ENCODE measurements around the gene SLC30A3.
"Not testable (repeated sequence)": the region's sequence is repeated elsewhere in the genome, so short reads cannot be mapped to it uniquely, and the experiment has no call there.

The SLC30A3 gene, protein sequence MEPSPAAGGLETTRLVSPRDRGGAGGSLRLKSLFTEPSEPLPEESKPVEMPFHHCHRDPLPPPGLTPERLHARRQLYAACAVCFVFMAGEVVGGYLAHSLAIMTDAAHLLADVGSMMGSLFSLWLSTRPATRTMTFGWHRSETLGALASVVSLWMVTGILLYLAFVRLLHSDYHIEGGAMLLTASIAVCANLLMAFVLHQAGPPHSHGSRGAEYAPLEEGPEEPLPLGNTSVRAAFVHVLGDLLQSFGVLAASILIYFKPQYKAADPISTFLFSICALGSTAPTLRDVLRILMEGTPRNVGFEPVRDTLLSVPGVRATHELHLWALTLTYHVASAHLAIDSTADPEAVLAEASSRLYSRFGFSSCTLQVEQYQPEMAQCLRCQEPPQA

DNA sequence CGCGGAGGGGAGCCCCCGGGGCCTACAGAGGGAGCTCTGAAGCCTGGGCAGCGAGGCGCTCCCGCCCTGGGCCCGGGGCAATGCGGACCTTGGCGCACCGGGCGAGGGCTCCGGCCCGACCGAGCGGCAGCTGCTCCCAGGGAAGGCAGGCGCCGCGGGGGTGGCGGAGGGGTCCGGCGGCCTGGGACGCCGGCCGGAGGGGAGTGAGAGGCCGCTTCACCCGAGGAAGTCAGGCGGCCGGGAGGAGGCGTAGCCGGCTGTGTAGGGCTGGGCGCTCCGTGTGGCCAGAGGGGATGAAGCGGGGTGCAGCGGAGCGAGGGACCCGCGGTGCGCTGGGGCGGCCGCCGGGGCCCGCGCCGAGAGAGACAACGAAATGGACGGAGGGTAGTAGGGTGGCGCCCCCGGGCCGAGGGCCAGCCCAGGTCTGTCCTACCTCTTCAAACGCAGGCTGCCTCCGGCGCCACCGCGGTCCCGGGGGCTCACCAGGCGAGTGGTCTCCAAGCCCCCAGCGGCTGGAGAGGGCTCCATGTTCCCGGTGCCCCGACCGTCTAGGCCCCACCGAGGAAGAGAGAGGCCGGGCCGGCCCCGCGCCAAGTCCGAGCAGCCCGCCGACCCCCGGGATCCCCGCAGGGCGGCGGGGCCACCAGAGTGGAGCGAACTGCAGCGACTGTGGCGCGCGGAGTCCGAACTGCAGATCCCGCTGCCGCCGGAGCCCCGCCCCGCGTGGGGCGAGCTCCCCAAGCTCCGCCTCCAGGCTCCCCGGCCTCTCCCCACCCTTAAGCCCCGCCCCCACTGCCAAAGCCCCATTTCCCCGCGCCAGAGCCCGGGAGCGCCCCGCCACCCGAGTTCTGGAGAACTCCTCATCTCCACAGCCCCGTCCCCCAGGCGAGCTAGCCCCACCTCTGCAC, at the start of gene SLC30A3:
TSS of gene SLC30A3 (minus strand) at position 669 of the 908 bp plus-strand sequence. CDS start at position 528, 141 bp downstream.
- peak within 1 kb of the TSS; percentile 79 for H3K27ac Mint-ChIP-seq
- H3K4me1 Mint-ChIP-seq (ENCODE audit: low read depth), result peaks cover 30% of the 10 kb centered on the region
- no peaks in the 10 kb centered on the region for H3K9me3 Mint-ChIP-seq (ENCODE audit: low read depth)
- peaks cover 39% of the 10 kb centered on the region for H3K27me3 Mint-ChIP-seq
- no peaks in the 10 kb centered on the region for H3K36me3 Mint-ChIP-seq
- H3K4me3 Mint-ChIP-seq, result peak within 1 kb of the TSS; percentile 95

DNA sequence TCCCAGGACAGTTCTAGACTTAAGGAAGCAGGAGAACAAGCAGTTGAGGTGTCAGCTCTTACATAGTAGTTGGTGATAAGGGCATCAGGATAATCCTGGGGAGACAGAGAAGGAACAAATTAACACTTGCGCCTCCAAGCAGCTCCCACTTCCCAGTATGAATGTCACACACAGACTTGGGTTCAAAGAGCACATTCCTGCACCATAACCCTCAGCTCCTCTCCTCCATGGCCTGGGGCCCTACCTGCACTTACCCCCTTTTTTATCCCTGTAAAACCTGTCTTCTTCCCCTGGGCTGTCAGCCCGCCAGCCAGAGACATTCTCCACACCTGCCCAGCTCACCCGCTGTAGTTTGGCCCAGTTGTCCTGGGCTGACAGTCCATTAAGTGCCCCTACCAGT, 49.3 kb upstream of the SLC30A3 start:
- Mint-ChIP-seq H3K4me3 (no peak overlapping the region), H3K27me3 (no peaks in the 10 kb centered on the region), H3K4me1 (ENCODE audit: low read depth) (no peaks in the 10 kb centered on the region), H3K9me3 (ENCODE audit: low read depth) (no peaks in the 10 kb centered on the region), H3K36me3 (peaks cover 13% of the 10 kb centered on the region), H3K27ac (no peak overlapping the region)

DNA sequence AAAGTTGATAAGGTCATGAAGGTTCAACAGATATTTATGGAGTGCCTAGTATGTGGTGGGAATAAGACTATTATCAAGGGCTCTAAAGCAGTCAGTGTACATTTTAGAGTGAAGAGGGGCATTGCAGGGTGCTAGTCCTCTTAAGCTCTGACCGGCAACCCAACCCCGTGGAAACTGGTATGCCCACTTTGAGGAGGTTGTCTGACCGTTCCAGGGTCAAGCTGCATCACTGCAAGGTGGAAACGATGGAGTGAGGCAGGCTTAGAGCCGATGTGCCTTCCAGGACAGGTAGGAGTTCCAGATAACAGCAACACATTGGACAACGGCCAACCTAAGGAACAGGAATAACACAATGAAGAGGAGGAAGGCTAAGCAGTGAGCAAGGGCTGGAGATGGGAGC, 46.8 kb upstream of the SLC30A3 start:
- Mint-ChIP-seq H3K36me3 (peaks cover 11% of the 10 kb centered on the region), H3K4me3 (peak overlapping the region; percentile 15), H3K4me1 (ENCODE audit: low read depth) (peaks cover 5% of the 10 kb centered on the region), H3K27ac (no peak overlapping the region), H3K9me3 (ENCODE audit: low read depth) (no peaks in the 10 kb centered on the region), H3K27me3 (peaks cover under 1% of the 10 kb centered on the region)

DNA sequence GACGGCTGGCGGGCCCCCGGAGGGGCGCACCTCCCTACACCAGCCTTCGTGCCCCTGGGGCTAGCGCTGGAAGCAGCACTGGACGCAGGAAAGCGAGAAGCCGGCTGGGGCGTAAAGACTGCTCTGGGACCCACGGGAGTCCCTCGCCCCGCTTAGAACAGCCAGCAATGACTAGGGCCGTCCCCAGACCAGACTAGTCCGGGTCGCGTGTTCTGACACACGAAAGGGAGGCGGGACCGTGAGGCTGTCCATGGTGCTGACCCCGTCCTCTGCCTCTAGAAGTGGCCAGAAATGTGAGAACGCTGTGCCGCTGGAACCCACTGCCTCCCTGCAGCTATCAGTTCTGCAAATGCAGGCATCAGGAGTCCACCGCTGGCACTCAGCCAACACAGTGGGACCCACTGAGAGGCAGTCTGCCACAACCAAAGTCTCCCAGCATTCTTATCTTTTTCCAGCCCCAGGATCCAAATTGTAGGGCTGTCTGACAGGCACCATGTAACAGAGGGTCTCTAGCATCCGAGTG, 45.6 kb upstream of the SLC30A3 start, which contains the start of gene UCN:
TSS of gene UCN (minus strand) at position 87 of the 523 bp plus-strand sequence. CDS start 550 bp downstream, outside the sequence.
- Mint-ChIP-seq H3K27me3 (peaks cover 4% of the 10 kb centered on the region), H3K36me3 (peaks cover 11% of the 10 kb centered on the region), H3K4me1 (ENCODE audit: low read depth) (peaks cover 5% of the 10 kb centered on the region), H3K4me3 (peak within 1 kb of the TSS; percentile 63), H3K27ac (no peak within 1 kb of the TSS), H3K9me3 (ENCODE audit: low read depth) (no peaks in the 10 kb centered on the region)

DNA sequence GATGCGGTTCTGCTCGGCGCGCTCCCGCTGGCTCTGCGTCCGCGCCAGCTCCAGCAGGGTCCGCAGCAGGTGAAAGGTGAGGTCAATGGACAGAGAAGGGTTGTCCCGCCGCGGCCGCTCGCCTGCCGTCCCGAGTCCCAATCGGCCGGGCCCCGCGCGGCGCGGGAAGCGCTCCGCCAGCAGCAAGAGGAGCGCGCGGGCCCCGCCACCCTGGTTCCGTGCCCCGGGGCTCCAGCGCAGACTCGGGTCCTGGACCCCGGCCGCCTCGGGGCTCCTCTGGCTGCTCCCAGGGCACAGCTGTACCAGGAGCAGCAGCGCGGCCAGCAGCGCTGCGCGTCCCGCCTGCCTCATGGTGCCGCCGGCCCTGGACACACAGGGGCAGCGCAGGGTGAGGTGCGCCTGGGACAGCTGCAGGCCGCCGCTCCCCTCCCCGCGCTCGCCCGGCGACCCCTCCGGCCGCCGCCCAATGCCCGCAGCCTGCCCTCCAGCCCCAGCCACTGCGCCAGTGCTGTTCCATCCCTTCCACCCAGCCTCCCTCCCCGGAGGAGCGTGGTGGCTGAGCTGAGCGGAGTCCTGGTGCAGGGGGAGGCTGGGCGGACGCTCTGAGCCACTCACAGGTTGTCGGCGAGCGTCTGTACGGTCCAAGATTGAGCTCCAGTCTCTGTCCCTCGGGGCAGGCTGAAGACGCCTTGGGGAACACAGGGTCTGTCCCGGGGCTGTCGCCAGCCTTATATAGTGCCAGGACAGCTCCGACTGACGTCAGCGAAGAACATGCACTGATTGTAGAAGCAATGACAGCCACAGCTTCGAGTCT, 44.9 kb upstream of the SLC30A3 start:
- peaks cover 11% of the 10 kb centered on the region for H3K36me3 Mint-ChIP-seq
- peak overlapping the region; percentile 63 for H3K4me3 Mint-ChIP-seq
- H3K4me1 Mint-ChIP-seq (ENCODE audit: low read depth), result peaks cover 7% of the 10 kb centered on the region
- H3K27me3 Mint-ChIP-seq, result peaks cover 4% of the 10 kb centered on the region
- no peak overlapping the region for H3K27ac Mint-ChIP-seq
- no peaks in the 10 kb centered on the region for H3K9me3 Mint-ChIP-seq (ENCODE audit: low read depth)

DNA sequence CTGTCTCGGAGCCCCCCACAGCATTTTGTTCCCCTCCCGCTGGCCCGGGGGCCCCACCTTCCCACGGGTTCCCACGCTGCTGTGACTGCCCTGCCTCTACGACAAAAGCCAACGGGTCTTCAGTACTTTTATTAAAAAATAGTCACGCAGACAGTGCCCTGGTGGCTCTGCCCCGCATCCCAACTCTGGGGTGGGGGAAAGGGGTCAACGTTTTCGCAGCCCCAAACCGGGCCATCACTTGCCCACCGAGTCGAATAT, 44.4 kb upstream of the SLC30A3 start:
- Mint-ChIP-seq H3K9me3 (ENCODE audit: low read depth) (no peaks in the 10 kb centered on the region), H3K27me3 (peaks cover 4% of the 10 kb centered on the region), H3K36me3 (peaks cover 10% of the 10 kb centered on the region)

DNA sequence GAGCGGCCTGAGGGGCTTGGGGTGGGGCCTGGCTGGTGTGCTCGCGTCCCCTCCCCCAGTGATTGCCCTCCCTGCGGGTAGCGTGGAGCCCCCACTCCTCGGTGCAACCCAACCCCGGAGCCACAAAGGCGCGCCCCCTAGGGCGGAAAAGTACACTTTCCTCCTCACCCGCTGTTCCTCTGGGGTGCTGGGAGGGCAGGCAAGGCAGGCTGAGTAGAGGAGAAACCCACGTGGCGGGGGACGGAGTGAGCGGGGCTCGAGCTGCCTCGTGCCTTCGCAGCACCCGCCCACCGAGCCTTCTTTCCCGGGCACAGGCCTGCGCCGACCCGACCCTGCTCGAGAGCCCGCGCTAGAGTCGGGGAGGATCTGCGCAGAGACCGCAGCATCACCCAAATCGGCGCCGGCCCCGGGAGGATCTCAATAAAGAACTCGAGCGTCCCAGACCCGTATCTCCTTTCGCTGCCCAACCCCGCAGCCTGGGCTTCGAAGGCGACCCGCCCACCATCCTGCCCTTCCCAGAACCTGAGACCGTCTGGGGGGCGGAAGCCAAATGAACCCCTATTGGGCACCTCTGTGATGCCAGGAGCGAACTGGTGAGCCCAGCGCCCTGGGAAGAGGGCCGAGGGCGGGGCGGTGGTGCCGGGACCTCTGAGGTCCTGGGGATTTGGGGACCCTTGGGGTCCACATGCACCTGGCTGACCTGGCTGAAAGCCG, 43.9 kb upstream of the SLC30A3 start:
- peaks cover 9% of the 10 kb centered on the region for H3K36me3 Mint-ChIP-seq
- H3K4me3 Mint-ChIP-seq, result peak overlapping the region; percentile 63
- H3K9me3 Mint-ChIP-seq (ENCODE audit: low read depth), result no peaks in the 10 kb centered on the region
- H3K27me3 Mint-ChIP-seq, result peaks cover 4% of the 10 kb centered on the region
- peaks cover 9% of the 10 kb centered on the region for H3K4me1 Mint-ChIP-seq (ENCODE audit: low read depth)
- H3K27ac Mint-ChIP-seq, result no peak overlapping the region

More for the DNA sequence above, 44.4 kb upstream of the SLC30A3 start:
- Mint-ChIP-seq H3K4me1 (ENCODE audit: low read depth) (peaks cover 9% of the 10 kb centered on the region), H3K4me3 (peak overlapping the region; percentile 63), H3K27ac (no peak overlapping the region)

DNA sequence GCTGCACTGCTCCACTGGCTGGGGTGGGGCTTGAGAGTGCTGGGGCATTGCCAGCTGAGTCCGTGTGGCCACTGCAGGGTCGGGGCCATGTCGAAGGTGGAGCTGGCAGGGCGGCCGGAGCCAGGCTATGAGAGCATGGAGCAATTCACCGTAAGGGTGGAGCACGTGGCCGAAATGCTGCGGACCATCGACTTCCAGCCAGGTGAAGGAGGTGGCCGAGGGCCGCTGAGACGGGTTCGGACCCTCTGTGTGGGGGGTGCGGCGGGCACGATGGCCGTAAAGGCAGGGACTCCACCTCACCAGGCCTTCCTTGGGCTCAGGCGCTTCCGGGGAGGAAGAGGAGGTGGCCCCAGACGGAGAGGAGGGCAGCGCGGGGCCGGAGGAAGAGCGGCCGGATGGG, 43.3 kb upstream of the SLC30A3 start:
- H3K27ac Mint-ChIP-seq, result no peak overlapping the region

DNA sequence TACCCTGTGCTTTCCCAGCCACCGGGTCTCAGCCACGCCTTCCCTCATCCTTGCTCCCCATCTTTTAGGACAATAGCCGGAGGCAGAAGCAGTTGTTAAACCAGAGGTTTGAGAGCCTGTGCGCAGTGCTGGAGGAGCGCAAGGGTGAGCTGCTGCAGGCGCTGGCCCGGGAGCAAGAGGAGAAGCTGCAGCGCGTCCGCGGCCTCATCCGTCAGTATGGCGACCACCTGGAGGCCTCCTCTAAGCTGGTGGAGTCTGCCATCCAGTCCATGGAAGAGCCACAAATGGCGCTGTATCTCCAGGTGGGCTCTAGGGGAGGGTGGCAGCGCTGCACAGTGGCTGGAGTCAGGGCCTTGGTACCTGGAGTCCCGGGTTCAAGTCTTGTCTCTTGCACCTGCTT, 42.7 kb upstream of the SLC30A3 start:
- Mint-ChIP-seq H3K4me1 (ENCODE audit: low read depth) (peaks cover 9% of the 10 kb centered on the region), H3K27me3 (peaks cover 4% of the 10 kb centered on the region), H3K27ac (no peak overlapping the region), H3K4me3 (no peak overlapping the region), H3K36me3 (peaks cover 7% of the 10 kb centered on the region), H3K9me3 (ENCODE audit: low read depth) (no peaks in the 10 kb centered on the region)

More for the DNA sequence above, 43.3 kb upstream of the SLC30A3 start:
- H3K36me3 Mint-ChIP-seq, result peaks cover 7% of the 10 kb centered on the region
- H3K27me3 Mint-ChIP-seq, result peaks cover 4% of the 10 kb centered on the region
- no peaks in the 10 kb centered on the region for H3K9me3 Mint-ChIP-seq (ENCODE audit: low read depth)
- peak overlapping the region; percentile 47 for H3K4me3 Mint-ChIP-seq
- H3K4me1 Mint-ChIP-seq (ENCODE audit: low read depth), result peaks cover 9% of the 10 kb centered on the region

DNA sequence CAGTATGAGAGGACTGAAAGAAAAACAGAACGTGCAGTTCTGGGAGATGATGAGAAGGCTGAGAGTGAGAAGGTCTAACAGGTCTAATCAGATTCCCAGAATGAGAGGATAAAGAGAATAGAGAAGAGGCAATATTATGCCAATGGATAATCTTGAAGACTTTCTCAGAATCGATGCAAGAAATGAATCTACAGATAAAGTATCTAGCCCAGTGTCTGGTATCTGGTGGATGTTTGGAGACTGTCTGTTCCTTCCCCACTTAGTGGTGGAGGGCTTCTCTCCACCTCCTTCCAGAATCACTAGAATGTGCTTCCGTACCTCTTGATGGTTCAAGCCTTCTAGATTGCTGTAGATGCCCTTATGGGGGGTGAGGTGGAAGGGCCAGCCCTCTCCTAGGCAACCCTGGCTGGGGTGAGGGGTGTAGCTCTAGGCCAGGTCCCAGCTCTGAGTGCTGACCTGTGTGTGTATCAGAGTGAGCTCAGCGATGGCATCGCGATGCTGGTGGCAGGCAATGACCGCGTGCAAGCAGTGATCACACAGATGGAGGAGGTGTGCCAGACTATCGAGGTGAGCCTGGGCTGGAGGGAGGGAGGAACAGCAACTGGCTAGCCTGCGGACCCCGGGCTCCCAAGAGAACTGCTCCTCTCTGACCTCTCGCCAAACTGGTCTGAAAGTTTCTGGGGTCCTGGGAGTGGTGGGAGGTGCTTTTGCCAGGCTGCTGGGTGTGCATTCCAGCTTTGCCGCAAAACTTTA, 41.8 kb upstream of the SLC30A3 start:
- Mint-ChIP-seq H3K27ac (no peak overlapping the region), H3K4me3 (no peak overlapping the region), H3K36me3 (peaks cover 5% of the 10 kb centered on the region), H3K4me1 (ENCODE audit: low read depth) (peaks cover 9% of the 10 kb centered on the region), H3K27me3 (peaks cover 4% of the 10 kb centered on the region), H3K9me3 (ENCODE audit: low read depth) (no peaks in the 10 kb centered on the region)

DNA sequence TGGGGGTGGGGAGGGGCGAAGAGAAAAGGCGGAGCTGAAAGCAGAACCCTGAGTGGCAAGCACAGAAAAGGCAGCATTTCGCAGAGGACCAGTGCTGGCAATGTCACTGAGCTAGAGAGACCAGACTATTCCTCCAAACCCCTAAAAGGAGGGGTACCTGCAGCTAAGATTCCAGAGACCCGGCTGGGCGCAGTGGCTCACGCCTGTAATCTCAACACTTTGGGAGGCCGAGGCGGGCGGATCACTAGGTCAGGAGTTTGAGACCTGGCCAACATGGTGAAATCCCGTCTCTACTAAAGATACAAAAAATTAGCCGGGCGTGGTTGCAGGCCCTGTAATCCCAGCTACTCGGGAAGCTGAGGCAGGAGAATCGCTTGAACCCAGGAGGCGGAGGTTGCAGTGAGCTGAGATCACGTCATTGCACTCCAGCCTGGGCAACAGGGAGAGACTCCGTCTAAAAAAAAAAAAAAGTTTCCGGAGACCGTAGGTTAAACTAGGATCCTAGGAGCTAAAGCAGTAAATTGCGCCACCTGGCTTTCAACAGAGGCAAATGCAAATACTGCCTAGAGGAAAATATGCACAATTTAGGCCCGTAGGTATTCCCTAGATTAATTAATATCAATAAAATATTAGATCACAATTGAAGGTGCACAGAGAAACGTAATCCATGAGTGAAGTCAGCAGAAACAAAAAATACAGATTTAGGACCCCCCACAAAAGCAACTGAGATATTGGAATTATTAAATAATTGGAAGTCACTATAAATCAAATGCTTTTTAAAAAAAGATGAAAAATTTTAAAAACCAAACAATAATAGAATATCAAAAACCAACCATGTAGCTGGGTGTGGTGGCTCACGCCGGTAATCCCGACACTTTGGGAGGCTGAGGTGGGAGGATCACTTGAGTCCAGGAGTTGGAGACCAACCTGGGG, 40.5 kb upstream of the SLC30A3 start:
- Mint-ChIP-seq H3K9me3 (ENCODE audit: low read depth) (no peaks in the 10 kb centered on the region), H3K4me1 (ENCODE audit: low read depth) (peaks cover 9% of the 10 kb centered on the region), H3K27ac (no peak overlapping the region), H3K36me3 (no peaks in the 10 kb centered on the region), H3K4me3 (peak overlapping the region; percentile 69), H3K27me3 (peaks cover 4% of the 10 kb centered on the region)

DNA sequence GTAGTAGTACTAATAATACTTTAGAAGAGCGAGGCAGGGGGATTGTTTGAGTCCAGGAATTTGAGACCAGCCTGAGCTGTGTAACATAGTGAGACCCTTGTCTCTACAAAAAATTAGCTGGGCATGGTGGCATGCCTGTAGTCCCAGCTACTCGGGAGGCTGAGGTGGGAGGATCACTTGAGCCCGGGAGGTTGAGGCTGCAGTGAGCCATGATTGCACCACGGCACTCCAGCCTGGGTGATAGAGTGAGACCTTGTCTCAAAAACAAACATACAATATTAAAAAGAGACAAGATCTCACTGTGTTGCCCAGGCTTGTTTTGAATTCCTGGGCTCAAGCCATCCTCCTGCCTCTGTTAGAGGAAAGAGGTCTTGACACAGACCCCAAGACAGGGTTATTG, 37.8 kb upstream of the SLC30A3 start:
- H3K27ac Mint-ChIP-seq; H3K4me1 Mint-ChIP-seq (ENCODE audit: low read depth); H3K9me3 Mint-ChIP-seq (ENCODE audit: low read depth); H3K36me3 Mint-ChIP-seq; H3K4me3 Mint-ChIP-seq; H3K27me3 Mint-ChIP-seq: not testable (repeated sequence)
